KMS-11 (cell line): ENCODE measurements around the gene UBP1.

Experiments
- H2AFZ ChIP-seq: fragments of 200-600 bp; sonication (generic); 2 replicates; pipeline ENCODE4 v1.6.1; 2016; ENCODE audit warnings: antibody characterized with exemption, mixed run types, low read depth
- H3K27ac ChIP-seq: fragments of 200-600 bp; sonication (generic); 2 replicates; pipeline ENCODE4 v1.6.1; 2016; ENCODE audit warnings: mild to moderate bottlenecking, mixed run types
- H3K27me3 ChIP-seq: fragments of 200-600 bp; sonication (generic); 2 replicates; pipeline ENCODE4 v1.6.1; 2017; ENCODE audit warnings: mild to moderate bottlenecking, low read depth, mixed run types, moderate library complexity; ENCODE audit not compliant: insufficient read depth
- H3K36me3 ChIP-seq: fragments of 200-600 bp; sonication (generic); 2 replicates; pipeline ENCODE4 v1.6.1; 2017; ENCODE audit warnings: mild to moderate bottlenecking, mixed run types; ENCODE audit not compliant: insufficient read depth
- H3K4me1 ChIP-seq: fragments of 200-600 bp; sonication (generic); 2 replicates; pipeline ENCODE4 v1.6.1; 2016; ENCODE audit warnings: mild to moderate bottlenecking, low read depth, mixed run types; ENCODE audit not compliant: poor library complexity, severe bottlenecking
- H3K4me2 ChIP-seq: fragments of 200-600 bp; sonication (generic); 2 replicates; pipeline ENCODE4 v1.7.0; 2016; ENCODE audit warnings: mild to moderate bottlenecking, mixed run types
- H3K4me3 ChIP-seq: fragments of 200-600 bp; sonication (generic); IDR thresholded peaks from 2 replicates; pipeline ENCODE4 v1.6.1; 2017; ENCODE audit warnings: low read depth, low read length, mixed read lengths; ENCODE audit not compliant: insufficient read depth
- H3K79me2 ChIP-seq: fragments of 200-600 bp; sonication (generic); 2 replicates; pipeline ENCODE4 v1.6.1; 2016; ENCODE audit warnings: low read depth, mixed run types; ENCODE audit not compliant: insufficient read depth
- H3K9ac ChIP-seq: fragments of 200-600 bp; sonication (generic); 2 replicates; pipeline ENCODE4 v1.6.1; 2016; ENCODE audit warnings: mild to moderate bottlenecking, mixed run types
- H4K20me1 ChIP-seq: fragments of 200-600 bp; sonication (generic); 2 replicates; pipeline ENCODE4 v1.6.1; 2016; ENCODE audit warnings: mild to moderate bottlenecking, mixed run types; ENCODE audit not compliant: insufficient read depth
- CTCF ChIP-seq: fragments of 200-600 bp; sonication (generic); conservative IDR thresholded peaks from 2 replicates; pipeline ENCODE4 v1.6.1; 2017; ENCODE audit warnings: low read depth, mild to moderate bottlenecking, antibody characterized with exemption, low read length, moderate library complexity, mixed read lengths

Gene UBP1

GRCh38 chr3:33425453-33425852 is 14.8 kb downstream of the UBP1 start:
- H3K4me2 ChIP-seq: no peak overlapping the region
- H2AFZ ChIP-seq: no peak overlapping the region
- H3K27me3 ChIP-seq: no peaks in the 10 kb centered on the region
- no peaks in the 10 kb centered on the region for H3K36me3 ChIP-seq
- peaks cover 21% of the 10 kb centered on the region for H4K20me1 ChIP-seq
- no peak overlapping the region for H3K4me3 ChIP-seq
- no peak overlapping the region for H3K9ac ChIP-seq
- peaks cover 50% of the 10 kb centered on the region for H3K79me2 ChIP-seq
- H3K4me1 ChIP-seq: peaks cover 21% of the 10 kb centered on the region
- no peak for TF ChIP-seq CTCF
- no peak overlapping the region for H3K27ac ChIP-seq

- H3K27me3 ChIP-seq: no peaks in the 10 kb centered on the region
- H3K9ac ChIP-seq: no peak overlapping the region
- no peak overlapping the region for H3K4me3 ChIP-seq
- no peak overlapping the region for H2AFZ ChIP-seq
- no peaks in the 10 kb centered on the region for H3K36me3 ChIP-seq
- H4K20me1 ChIP-seq: peaks cover 15% of the 10 kb centered on the region
- H3K4me2 ChIP-seq: no peak overlapping the region
- H3K27ac ChIP-seq: no peak overlapping the region
- peaks cover 21% of the 10 kb centered on the region for H3K4me1 ChIP-seq
- H3K79me2 ChIP-seq: peaks cover 44% of the 10 kb centered on the region
- no peak for TF ChIP-seq CTCF
Measured at GRCh38 chr3:33424606-33425452, 15.4 kb downstream of the UBP1 start.

GRCh38 chr3:33420966-33421365 is 19.2 kb downstream of the UBP1 start:
- Histone ChIP-seq H3K27ac (no peak overlapping the region), H3K4me1 (peaks cover 20% of the 10 kb centered on the region), H3K36me3 (no peaks in the 10 kb centered on the region), H3K4me3 (no peak overlapping the region), H3K27me3 (no peaks in the 10 kb centered on the region), H3K9ac (no peak overlapping the region), H4K20me1 (no peaks in the 10 kb centered on the region), H3K4me2 (no peak overlapping the region), H3K79me2 (peaks cover 6% of the 10 kb centered on the region; the same call in 1 of the 2 replicates), H2AFZ (no peak overlapping the region)
- TF ChIP-seq CTCF: no peak

- Histone ChIP-seq H3K27ac (no peak overlapping the region; the same call in 1 of the 2 replicates), H3K4me2 (peak overlapping the region; percentile 7; the same call in 1 of the 2 replicates), H4K20me1 (no peaks in the 10 kb centered on the region), H3K4me3 (no peak overlapping the region), H3K27me3 (no peaks in the 10 kb centered on the region), H3K36me3 (no peaks in the 10 kb centered on the region), H3K9ac (no peak overlapping the region), H2AFZ (no peak overlapping the region), H3K79me2 (no peaks in the 10 kb centered on the region; the same call in 1 of the 2 replicates), H3K4me1 (peaks cover 20% of the 10 kb centered on the region)
- no peak for TF ChIP-seq CTCF
Measured at GRCh38 chr3:33419948-33420347, 20.3 kb downstream of the UBP1 start.
